ENCODE results near the gene CAMSAP3.

DNA sequence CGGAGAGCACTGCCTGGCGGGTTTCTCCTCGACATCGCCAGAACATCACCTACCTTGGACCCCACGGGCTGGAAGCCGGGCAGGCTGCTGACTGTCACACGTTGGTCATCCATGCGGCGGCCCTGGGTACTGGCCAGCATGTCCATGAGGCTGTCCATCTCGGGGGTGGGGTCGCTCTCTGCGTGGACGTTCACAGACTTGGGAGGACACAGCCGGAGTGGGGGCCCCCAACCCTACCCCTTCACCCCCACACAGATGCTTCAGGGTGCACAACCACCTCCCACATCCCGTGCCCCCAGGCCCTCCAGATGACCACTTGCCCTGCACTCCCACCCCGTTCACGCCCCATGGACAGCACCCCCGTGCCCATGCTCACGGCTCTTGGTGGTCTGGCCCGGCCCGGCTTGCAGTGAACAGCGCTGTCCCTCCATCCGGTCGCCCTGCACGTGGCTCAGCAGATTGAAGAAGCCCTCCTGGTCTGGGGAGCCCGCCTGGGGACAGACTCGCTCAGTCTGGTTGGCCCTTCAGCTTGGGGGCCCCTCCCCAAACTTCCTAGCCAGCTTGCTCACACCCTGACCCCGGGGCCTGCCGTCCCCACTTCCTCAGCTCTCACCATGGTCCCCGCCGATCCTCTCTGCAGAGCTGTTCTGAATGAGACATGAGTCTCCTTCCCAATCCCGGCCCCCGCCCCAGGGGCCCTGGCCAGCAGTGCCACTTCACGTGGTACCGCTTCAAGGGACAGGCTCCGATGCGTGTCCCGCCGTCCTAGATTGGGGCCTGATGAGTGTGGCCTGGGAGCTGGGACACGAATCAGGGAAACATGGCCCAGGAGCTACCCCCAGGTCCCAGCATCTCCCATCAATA lies 36.9 kb downstream of the CAMSAP3 start:
- TF ChIP-seq, protein P1, sequence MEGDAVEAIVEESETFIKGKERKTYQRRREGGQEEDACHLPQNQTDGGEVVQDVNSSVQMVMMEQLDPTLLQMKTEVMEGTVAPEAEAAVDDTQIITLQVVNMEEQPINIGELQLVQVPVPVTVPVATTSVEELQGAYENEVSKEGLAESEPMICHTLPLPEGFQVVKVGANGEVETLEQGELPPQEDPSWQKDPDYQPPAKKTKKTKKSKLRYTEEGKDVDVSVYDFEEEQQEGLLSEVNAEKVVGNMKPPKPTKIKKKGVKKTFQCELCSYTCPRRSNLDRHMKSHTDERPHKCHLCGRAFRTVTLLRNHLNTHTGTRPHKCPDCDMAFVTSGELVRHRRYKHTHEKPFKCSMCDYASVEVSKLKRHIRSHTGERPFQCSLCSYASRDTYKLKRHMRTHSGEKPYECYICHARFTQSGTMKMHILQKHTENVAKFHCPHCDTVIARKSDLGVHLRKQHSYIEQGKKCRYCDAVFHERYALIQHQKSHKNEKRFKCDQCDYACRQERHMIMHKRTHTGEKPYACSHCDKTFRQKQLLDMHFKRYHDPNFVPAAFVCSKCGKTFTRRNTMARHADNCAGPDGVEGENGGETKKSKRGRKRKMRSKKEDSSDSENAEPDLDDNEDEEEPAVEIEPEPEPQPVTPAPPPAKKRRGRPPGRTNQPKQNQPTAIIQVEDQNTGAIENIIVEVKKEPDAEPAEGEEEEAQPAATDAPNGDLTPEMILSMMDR (IDR thresholded peaks at IDR 0.05 in 4 of 5, conservative IDR thresholded peaks at IDR 0.05 in 1 of 5): no peak
- no peak for TF ChIP-seq POLR2A (IDR thresholded peaks at IDR 0.05)

All from gastrocnemius medialis (tissue), 4 donors.